Ascending aorta (tissue), 2 donors: ENCODE data around the gene ATP5PO. TPM values are rescaled to one million over a fixed set of nuclear protein-coding genes. Genes with fewer than 3 reads are reported as not detected.
A peak's percentile ranks its signal among the peaks of the same experiment; 100 is the strongest.

Source experiments
- DNase-seq, 2 donors: peaks; one replicate each; pipeline ENCODE4 v3.0.0-alpha.2; 2019; ENCODE audit warnings: low spot score in 2 of 2
- H3K27ac ChIP-seq, 2 donors: fragments of 200-600 bp; sonication (generic); one replicate each; pipeline ENCODE4 v1.5.1; 2016 to 2017; ENCODE audit warnings: mild to moderate bottlenecking in 1 of 2
- H3K27me3 ChIP-seq: fragments of 200-600 bp; sonication (generic); one replicate; pipeline ENCODE4 v1.5.1; 2017
- H3K36me3 ChIP-seq, 2 donors: fragments of 200-600 bp; sonication (generic); one replicate each; pipeline ENCODE4 v1.5.1; 2016
- H3K4me1 ChIP-seq, 2 donors: fragments of 200-600 bp; sonication (generic); one replicate each; pipeline ENCODE4 v1.5.1; 2016 to 2017; ENCODE audit warnings: mild to moderate bottlenecking in 1 of 2
- H3K4me3 ChIP-seq, 2 donors: fragments of 200-600 bp; sonication (generic); one replicate each; pipeline ENCODE4 v1.5.1; 2016 to 2017; ENCODE audit warnings: mild to moderate bottlenecking in 1 of 2
- H3K9me3 ChIP-seq, 2 donors: fragments of 200-600 bp; sonication (generic); one replicate each; pipeline ENCODE4 v1.5.1; 2016
- CTCF ChIP-seq, 3 experiments: fragments of 200-600 bp in 2 of 3; fragments of 450-650 bp in 1 of 3; sonication (generic) in 2 of 3; IDR thresholded peaks; one replicate each; pipeline ENCODE4 v1.5.1; 2016 to 2019; ENCODE audit warnings: antibody characterized with exemption in 3 of 3, mild to moderate bottlenecking in 1 of 3, moderate library complexity in 1 of 3
- intact Hi-C: fragments of 100-400 bp; cut with DNase I; formaldehyde crosslinking; loops from one replicate; pipeline ENCODE4 v1.15.1; 2023
- total RNA-seq: library from RNA; depleted of rRNA; stranded (reverse); fragments of >200 nt; gene quantifications from one replicate; pipeline ENCODE4 v1.1.0, GENCODE V29; 2016

Gene ATP5PO
- total RNA-seq, 1 donor from 2014 or later: 62.5 TPM

- H3K36me3 ChIP-seq: no peaks in the 10 kb centered on the region
- TF ChIP-seq CTCF (IDR thresholded peaks at IDR 0.05): no peak
- no peak overlapping the region for H3K4me3 ChIP-seq
- no peaks in the 10 kb centered on the region for H3K27me3 ChIP-seq
- DNase-seq: no peak
- intact Hi-C loops: no loop called here
- no peaks in the 10 kb centered on the region for H3K9me3 ChIP-seq
- peaks cover 2 to 10% of the 10 kb centered on the region in 2 donors for H3K4me1 ChIP-seq
- no peak overlapping the region for H3K27ac ChIP-seq
These were observed 25.4 kb downstream of the ATP5PO start for GRCh38 chr21:33890187-33890586.

- Histone ChIP-seq H3K36me3 (no peaks in the 10 kb centered on the region), H3K27ac (no peak overlapping the region), H3K4me3 (no peak overlapping the region), H3K27me3 (no peaks in the 10 kb centered on the region), H3K4me1 (peaks cover 0 to 4% of the 10 kb centered on the region in 2 donors), H3K9me3 (no peaks in the 10 kb centered on the region)
- no peak for TF ChIP-seq CTCF (IDR thresholded peaks at IDR 0.05)
- intact Hi-C loops: no loop called here
- no peak for DNase-seq
These were observed 29.3 kb downstream of the ATP5PO start for GRCh38 chr21:33886321-33886720.

- Histone ChIP-seq H3K9me3 (no peaks in the 10 kb centered on the region), H3K27me3 (no peaks in the 10 kb centered on the region), H3K4me1 (peaks cover 0 to 4% of the 10 kb centered on the region in 2 donors), H3K36me3 (no peaks in the 10 kb centered on the region), H3K27ac (no peak overlapping the region), H3K4me3 (peak overlapping the region in 1 of 2 donors; percentile 55)
- no peak for TF ChIP-seq CTCF (IDR thresholded peaks at IDR 0.05)
- DNase-seq: no peak
- intact Hi-C loops: no loop called here
These were observed 30.5 kb downstream of the ATP5PO start for GRCh38 chr21:33885172-33885514.

GRCh38 chr21:33884376-33885171, 31.0 kb downstream of the ATP5PO start:
- H3K9me3 ChIP-seq: no peaks in the 10 kb centered on the region
- no peaks in the 10 kb centered on the region for H3K36me3 ChIP-seq
- H3K4me1 ChIP-seq: peaks cover 0 to 4% of the 10 kb centered on the region in 2 donors
- H3K4me3 ChIP-seq: peak overlapping the region; percentile 17 to 55
- DNase-seq: no peak
- H3K27me3 ChIP-seq: no peaks in the 10 kb centered on the region
- intact Hi-C loops: no loop called here
- H3K27ac ChIP-seq: no peak overlapping the region
- TF ChIP-seq CTCF (IDR thresholded peaks at IDR 0.05): no peak

- DNase-seq: no peak
- no peaks in the 10 kb centered on the region for H3K27me3 ChIP-seq
- no peaks in the 10 kb centered on the region for H3K9me3 ChIP-seq
- no peaks in the 10 kb centered on the region for H3K36me3 ChIP-seq
- TF ChIP-seq CTCF (IDR thresholded peaks at IDR 0.05): no peak
- peaks cover 0 to 4% of the 10 kb centered on the region in 2 donors for H3K4me1 ChIP-seq
- intact Hi-C loops: no loop called here
- no peak overlapping the region for H3K27ac ChIP-seq
- H3K4me3 ChIP-seq: no peak overlapping the region
These were observed 32.5 kb downstream of the ATP5PO start for GRCh38 chr21:33883118-33883517.
